Heart left ventricle (tissue), 16 donors: ENCODE data around the gene TALDO1. TPM values are rescaled to one million over a fixed set of nuclear protein-coding genes. Genes with fewer than 3 reads are reported as not detected.

Source experiments
- ATAC-seq, 4 donors: fragments of 200-7000 bp; cut with Tn5 transposase; one replicate each; pipeline ENCODE4 v1.9.1; 2020 to 2022; ENCODE audit warnings: moderate library complexity in 4 of 4, mild to moderate bottlenecking in 3 of 4, moderate number of reproducible peaks in 1 of 4
- DNase-seq, 5 donors: peaks; one replicate each; pipeline ENCODE4 v3.0.0-alpha.2; 2020
- H3K27ac ChIP-seq, 12 donors: fragments of 200-600 bp; sonication (generic) in 4 of 12; one replicate each; pipeline versions ENCODE4 v1.5.0 to v1.8.0; 2016 to 2022; ENCODE audit warnings: mild to moderate bottlenecking in 2 of 12
- H3K27me3 ChIP-seq, 9 donors: fragments of 200-600 bp; sonication (generic) in 2 of 9; one replicate each; pipeline versions ENCODE4 v1.5.1 to v1.8.0; 2016 to 2022; ENCODE audit warnings: mild to moderate bottlenecking in 3 of 9
- H3K36me3 ChIP-seq, 9 donors: fragments of 200-600 bp; sonication (generic) in 2 of 9; one replicate each; pipeline versions ENCODE4 v1.5.0 to v1.8.0; 2018 to 2022; ENCODE audit warnings: mild to moderate bottlenecking in 2 of 9
- H3K4me1 ChIP-seq, 12 donors: fragments of 200-600 bp; sonication (generic) in 4 of 12; one replicate each; pipeline versions ENCODE4 v1.5.0 to v1.8.0; 2016 to 2022; ENCODE audit warnings: mild to moderate bottlenecking in 3 of 12
- H3K4me3 ChIP-seq, 12 donors: fragments of 200-600 bp; sonication (generic) in 4 of 12; one replicate each; pipeline versions ENCODE4 v1.5.0 to v1.8.0; 2017 to 2022; ENCODE audit warnings: mild to moderate bottlenecking in 9 of 12, moderate library complexity in 4 of 12
- H3K9me3 ChIP-seq, 12 donors: fragments of 200-600 bp; sonication (generic) in 4 of 12; one replicate each; pipeline versions ENCODE4 v1.5.0 to v1.8.0; 2016 to 2022; ENCODE audit warnings: mild to moderate bottlenecking in 1 of 12
- POLR2A ChIP-seq, 2 donors: fragments of 450-650 bp; IDR thresholded peaks; one replicate each; pipeline ENCODE4 v1.6.1; 2017; ENCODE audit warnings: antibody characterized with exemption in 2 of 2, mild to moderate bottlenecking in 2 of 2, moderate library complexity in 2 of 2
- WGBS, 4 donors: extraction: QIAGEN DNeasy Blood & Tissue Kit in 2 of 4; methylation state at CpG; one replicate each; pipeline versions ENCODE4 v1.1.5 to v1.1.7; 2013 to 2018; 5-methylcytosine and 5-hydroxymethylcytosine counted together
- intact Hi-C, 10 donors: fragments of 100-400 bp; cut with DNase I; formaldehyde crosslinking; loops; one replicate each; pipeline versions ENCODE4 v1.11.1 to v1.14.2; 2022
- polyA plus RNA-seq, 2 donors: library from polyadenylated mRNA; stranded (reverse); fragments of 200-250 nt; gene quantifications; one replicate each; pipeline ENCODE4 v1.2.3, GENCODE V29; 2013
- total RNA-seq, 9 donors: library from RNA; depleted of rRNA in 2 of 9; stranded (reverse); fragments of >200 nt in 2 of 9; fragmentation: NEBNext Ultra II Directional in 3 of 9; extraction: Animal tissue kit (Norgen Biotek cat#: 25700) in 3 of 9; gene quantifications; one replicate each; pipeline versions ENCODE4 v1.1.0 to v1.2.4, GENCODE V29; 2016 to 2023
- TF ChIP-seq, protein P1 (sequence below), 12 donors: fragments of 200-600 bp; sonication (generic) in 4 of 12; IDR thresholded peaks; one replicate each; pipeline versions ENCODE4 v1.5.0 to v1.8.0; 2018 to 2022; ENCODE audit warnings: antibody characterized with exemption in 12 of 12, mild to moderate bottlenecking in 5 of 12
- donor health status: ischemic (EF 13 %, LVEDD 7.1; RV severe dilation, severe dysfunction).
- donor health status: healthy with polysubstance abuse.
- donor health status: DM: no; HTN: yes; CAD: no.
- donor health status: DM: no; HTN: no; CAD: no.
- donor health status: ischemic (EF 25% LVEDD 6.9; RV normal size, moderate dysfunction).
- donor health status: ischemic (EF 25% LVEDD 5.7; RV mildly dilated, moderate dysfunction).
- donor health status: healthy.
- donor health status: DM: yes; HTN: yes; CAD: no.
- donor health status: ischemic (EF 35%, LVEDD 5.7; RV mildly dilated, moderate dysfunction).
- donor health status: nonischemic (EF 11% LVEDD 7.7; RV severe dilation, severe dysfunction).
- donor health status: DM: yes; HTN: yes; CAD: no.
- donor health status: PGD.
- donor health status: ischemic (EF 29% LVEDD 5.4; RV normal size, mild dysfunction).
- donor health status: nonischemic (EF 23%, LVEDD 6.1; RV moderate dilation, normal function).

The TALDO1 gene
- total and polyA plus RNA-seq, 11 donors: 66.9 to 145 (median 105) TPM

DNA sequence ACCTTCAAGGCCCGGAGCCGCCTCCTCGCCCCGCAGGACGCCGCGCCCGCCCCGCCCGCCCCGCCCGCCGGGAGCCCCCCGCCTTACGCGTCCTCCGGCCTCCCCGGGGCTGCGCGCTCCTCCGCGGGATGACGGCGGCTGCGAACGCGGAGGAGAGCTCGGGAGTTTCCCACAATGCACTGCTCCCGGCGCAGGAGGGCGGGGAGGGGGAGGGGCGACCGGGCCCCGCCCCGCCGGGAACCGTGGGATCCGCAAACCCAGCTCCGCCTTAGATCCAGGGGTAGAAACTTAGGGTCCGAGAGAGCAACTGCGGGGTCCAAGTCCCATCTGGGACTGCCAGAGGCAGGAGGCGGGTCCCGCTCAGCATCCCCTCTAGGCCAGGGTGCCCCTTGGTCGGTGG is 42.7 kb downstream of the TALDO1 start, which contains the start of gene CEND1:
Gene CEND1 (minus strand): TSS at position 148 of the 400 bp plus-strand sequence. CDS start 1,514 bp downstream, outside the sequence.
- Histone ChIP-seq H3K36me3 (peaks cover 0 to 30% (median 0%) of the 10 kb centered on the region in 9 donors), H3K27ac (no peak within 1 kb of the TSS), H3K27me3 (peaks cover 0 to 22% (median 7%) of the 10 kb centered on the region in 9 donors), H3K9me3 (no peaks in the 10 kb centered on the region), H3K4me1 (peaks cover 0 to 13% (median under 1%) of the 10 kb centered on the region in 12 donors), H3K4me3 (peak within 1 kb of the TSS in 6 of 12 donors; percentile 10 to 37 (median 30))
- WGBS, 4 donors: 4 to 40% (median 5%) methylated on average over 4 to 44 of the region's 44 CpGs
- intact Hi-C loops: loop anchor here in 1 of 10 donors (10.0 kb wide), 1 partner anchor 55 kb away; no protein-coding TSS in a partner anchor
- TF ChIP-seq, protein P1, sequence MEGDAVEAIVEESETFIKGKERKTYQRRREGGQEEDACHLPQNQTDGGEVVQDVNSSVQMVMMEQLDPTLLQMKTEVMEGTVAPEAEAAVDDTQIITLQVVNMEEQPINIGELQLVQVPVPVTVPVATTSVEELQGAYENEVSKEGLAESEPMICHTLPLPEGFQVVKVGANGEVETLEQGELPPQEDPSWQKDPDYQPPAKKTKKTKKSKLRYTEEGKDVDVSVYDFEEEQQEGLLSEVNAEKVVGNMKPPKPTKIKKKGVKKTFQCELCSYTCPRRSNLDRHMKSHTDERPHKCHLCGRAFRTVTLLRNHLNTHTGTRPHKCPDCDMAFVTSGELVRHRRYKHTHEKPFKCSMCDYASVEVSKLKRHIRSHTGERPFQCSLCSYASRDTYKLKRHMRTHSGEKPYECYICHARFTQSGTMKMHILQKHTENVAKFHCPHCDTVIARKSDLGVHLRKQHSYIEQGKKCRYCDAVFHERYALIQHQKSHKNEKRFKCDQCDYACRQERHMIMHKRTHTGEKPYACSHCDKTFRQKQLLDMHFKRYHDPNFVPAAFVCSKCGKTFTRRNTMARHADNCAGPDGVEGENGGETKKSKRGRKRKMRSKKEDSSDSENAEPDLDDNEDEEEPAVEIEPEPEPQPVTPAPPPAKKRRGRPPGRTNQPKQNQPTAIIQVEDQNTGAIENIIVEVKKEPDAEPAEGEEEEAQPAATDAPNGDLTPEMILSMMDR (IDR thresholded peaks at IDR 0.05): no peak
- no peak for TF ChIP-seq POLR2A (IDR thresholded peaks at IDR 0.05)
- DNase-seq: peak in 1 of 5 donors; percentile 30
- peak in 1 of 4 donors; percentile 47 for ATAC-seq

DNA sequence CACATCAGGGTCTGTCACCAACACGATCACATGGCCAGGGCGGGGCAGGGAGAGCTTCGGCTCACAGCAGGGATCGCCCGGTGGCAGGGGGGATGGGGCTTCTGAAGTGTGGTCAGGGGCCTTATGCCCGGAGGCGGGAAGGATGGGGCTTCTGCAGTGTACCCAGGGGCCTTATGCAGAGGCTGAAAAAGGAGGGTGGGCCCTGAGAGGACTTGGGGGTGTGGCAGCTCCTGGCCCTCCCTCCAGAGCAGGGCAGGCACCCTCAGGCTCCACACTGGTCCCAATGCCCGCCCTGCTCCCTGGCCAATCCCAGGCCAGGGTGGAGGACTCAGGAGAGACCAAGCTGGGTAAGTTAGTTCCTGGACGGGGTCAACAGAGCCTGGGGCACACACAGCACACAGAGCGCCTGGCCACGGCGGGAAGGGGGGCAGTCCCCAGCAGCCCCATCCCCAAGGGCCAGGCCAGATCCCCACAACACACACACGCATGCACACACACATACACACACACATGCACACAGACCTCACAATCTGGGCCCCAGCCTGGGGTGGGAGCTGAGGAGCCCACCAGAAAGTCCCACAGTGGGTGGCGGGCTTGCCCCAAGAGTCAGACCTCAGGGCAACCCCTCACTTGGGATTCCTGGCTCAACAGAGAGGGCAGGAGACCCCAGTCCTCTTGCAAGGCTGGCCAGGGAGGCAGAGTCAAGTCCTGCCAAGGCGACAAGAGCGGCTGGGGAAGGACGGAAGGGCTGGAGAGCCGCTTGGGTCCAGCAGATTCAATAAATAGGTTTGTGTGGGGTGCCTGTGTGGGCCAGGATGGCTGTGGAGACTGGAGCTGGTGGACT is 43.7 kb downstream of the TALDO1 start:
- TF ChIP-seq POLR2A (IDR thresholded peaks at IDR 0.05): no peak
- TF ChIP-seq, protein P1 (IDR thresholded peaks at IDR 0.05): no peak
- H3K27me3 ChIP-seq: peaks cover 0 to 22% (median 7%) of the 10 kb centered on the region in 9 donors
- H3K27ac ChIP-seq: no peak overlapping the region
- WGBS, 4 donors: 67 to 69% (median 67%) methylated on average over 15 to 18 of the region's 18 CpGs
- H3K36me3 ChIP-seq: peaks cover 0 to 30% (median 0%) of the 10 kb centered on the region in 9 donors
- intact Hi-C loops: loop anchor here in 1 of 10 donors (10.0 kb wide), 1 partner anchor 56 kb away; no protein-coding TSS in a partner anchor
- no peak for ATAC-seq
- H3K4me1 ChIP-seq: peaks cover 0 to 23% (median 9%) of the 10 kb centered on the region in 12 donors
- no peak for DNase-seq
- H3K9me3 ChIP-seq: no peaks in the 10 kb centered on the region
- no peak overlapping the region for H3K4me3 ChIP-seq

DNA sequence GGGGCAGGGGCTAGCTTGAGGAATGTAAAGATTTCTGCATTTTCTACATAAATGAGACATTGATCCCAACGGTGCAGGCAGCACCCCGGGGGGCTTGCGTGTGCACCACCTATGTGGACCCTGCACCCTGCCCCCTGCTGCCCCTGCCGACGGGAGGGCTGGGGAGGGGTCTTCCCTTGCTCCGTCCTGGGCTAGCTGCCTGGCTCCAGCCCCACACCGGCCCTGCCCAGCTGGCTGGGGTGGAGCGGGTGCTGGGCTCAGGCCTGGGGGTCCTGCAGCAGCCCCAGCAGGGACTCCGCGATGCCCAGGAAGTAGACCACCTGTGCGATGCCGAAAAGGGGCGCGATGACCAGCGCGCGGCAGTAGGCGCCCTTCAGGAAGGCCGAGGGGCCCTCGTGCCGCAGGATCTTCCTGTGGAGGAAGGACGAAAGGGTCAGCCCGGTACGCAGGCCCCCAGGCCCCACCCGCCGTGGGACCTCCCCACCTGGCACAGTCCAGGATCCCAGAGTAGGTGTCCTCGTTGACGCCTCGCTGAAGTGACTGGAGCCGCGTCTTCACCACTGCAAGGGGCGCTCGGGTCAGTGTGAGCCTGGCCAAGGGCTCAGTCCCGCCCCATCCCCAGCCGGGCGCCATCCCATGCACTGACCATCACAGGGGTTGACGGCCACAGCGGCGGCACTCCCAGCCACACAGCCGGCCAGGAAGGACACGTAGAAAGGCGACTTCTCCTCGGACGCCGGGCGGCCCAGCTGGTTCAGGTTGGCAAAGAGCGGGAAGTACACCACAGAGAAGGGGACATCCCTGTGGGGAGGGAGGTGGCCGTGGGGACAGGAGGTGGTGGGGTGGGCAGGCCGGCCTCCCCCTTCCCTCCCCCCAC is 44.6 kb downstream of the TALDO1 start:
- TF ChIP-seq, protein P1 (IDR thresholded peaks at IDR 0.05): no peak
- no peak for TF ChIP-seq POLR2A (IDR thresholded peaks at IDR 0.05)
- Histone ChIP-seq H3K36me3 (peaks cover 0 to 30% (median 0%) of the 10 kb centered on the region in 9 donors), H3K4me3 (no peak overlapping the region), H3K4me1 (peaks cover 5 to 33% (median 17%) of the 10 kb centered on the region in 12 donors), H3K9me3 (no peaks in the 10 kb centered on the region), H3K27me3 (peaks cover 0 to 22% (median 7%) of the 10 kb centered on the region in 9 donors), H3K27ac (no peak overlapping the region)
- intact Hi-C loops: loop anchor here in 1 of 10 donors (10.0 kb wide), 1 partner anchor 57 kb away; no protein-coding TSS in a partner anchor
- ATAC-seq (no peak), DNase-seq (no peak)
- 93 to 95% (median 94%) methylated on average over 34 to 49 of the region's 49 CpGs for WGBS, 4 donors
